Measurements from ENCODE around the gene KCTD21.

GRCh38 chr11:78177216-78177615 lies 11.2 kb downstream of the KCTD21 start:
- TF ChIP-seq EZH2phosphoT487 (IDR thresholded peaks at IDR 0.05; ENCODE audit: insufficient read depth, low read depth) (no peak), EZH2 (IDR thresholded peaks at IDR 0.05; ENCODE audit: insufficient read depth, poor library complexity, severe bottlenecking) (no peak)
